H9 (cell line): ENCODE data around the gene IFRD2. TPM values are rescaled to one million over a fixed set of nuclear protein-coding genes. Genes with fewer than 3 reads are reported as not detected.

Experiments
- DNase-seq: peaks from one replicate; pipeline ENCODE4 v3.0.0-alpha.2; 2017
- H2AFZ ChIP-seq: one replicate; pipeline ENCODE4 v1.6.1; 2013; ENCODE audit warnings: mild to moderate bottlenecking, low read length, control low read depth, moderate library complexity
- H2AK5ac ChIP-seq: 2 replicates; pipeline ENCODE4 v1.6.1; 2013; ENCODE audit warnings: low read length, control low read depth, mixed read lengths; ENCODE audit not compliant: insufficient read length
- H2BK120ac ChIP-seq: one replicate; pipeline ENCODE4 v1.6.1; 2013; ENCODE audit warnings: low read depth, mild to moderate bottlenecking, low read length, control low read depth, inconsistent platforms; ENCODE audit not compliant: poor library complexity, severe bottlenecking
- H2BK12ac ChIP-seq: 2 replicates; pipeline ENCODE4 v1.6.1; 2013; ENCODE audit warnings: low read length, control low read depth, mixed read lengths, low read depth; ENCODE audit not compliant: insufficient read length
- H2BK15ac ChIP-seq: 2 replicates; pipeline ENCODE4 v1.6.1; 2013; ENCODE audit warnings: low read depth, low read length, control low read depth
- H2BK20ac ChIP-seq: one replicate; pipeline ENCODE4 v1.6.1; 2013; ENCODE audit warnings: low read depth, mild to moderate bottlenecking, low read length, control low read depth, inconsistent platforms; ENCODE audit not compliant: poor library complexity, severe bottlenecking
- H2BK5ac ChIP-seq: 2 replicates; pipeline ENCODE4 v1.6.1; 2013; ENCODE audit warnings: low read length, control low read depth, mixed read lengths; ENCODE audit not compliant: insufficient read length
- H3K14ac ChIP-seq: 2 replicates; pipeline ENCODE4 v1.6.1; 2013; ENCODE audit warnings: low read length, control low read depth; ENCODE audit not compliant: insufficient read depth
- H3K18ac ChIP-seq: 2 replicates; pipeline ENCODE4 v1.6.1; 2013; ENCODE audit warnings: low read depth, mild to moderate bottlenecking, mixed read lengths, low read length, control low read depth; ENCODE audit not compliant: insufficient read length
- H3K23ac ChIP-seq: 2 replicates; pipeline ENCODE4 v1.6.1; 2013; ENCODE audit warnings: low read length, control low read depth, mixed read lengths, low read depth; ENCODE audit not compliant: insufficient read length
- H3K23me2 ChIP-seq: 2 replicates; pipeline ENCODE4 v1.6.1; 2013; ENCODE audit warnings: low read depth, mild to moderate bottlenecking, mixed read lengths, low read length, control low read depth; ENCODE audit not compliant: insufficient read length, poor library complexity, severe bottlenecking
- H3K27ac ChIP-seq: 2 replicates; pipeline ENCODE4 v1.5.1; 2013; ENCODE audit warnings: low read length, control low read depth, mixed read lengths, low read depth; ENCODE audit not compliant: insufficient read length
- H3K27me3 ChIP-seq: 2 replicates; pipeline ENCODE4 v1.6.1; 2013; ENCODE audit warnings: low read length, control low read depth, inconsistent platforms; ENCODE audit not compliant: insufficient read depth
- H3K4ac ChIP-seq: 2 replicates; pipeline ENCODE4 v1.6.1; 2013; ENCODE audit warnings: low read depth, mild to moderate bottlenecking, control low read depth, inconsistent platforms, low read length, moderate library complexity
- H3K4me1 ChIP-seq: 2 replicates; pipeline ENCODE4 v1.6.1; 2013; ENCODE audit warnings: low read length, control low read depth, inconsistent platforms; ENCODE audit not compliant: insufficient read depth
- H3K4me2 ChIP-seq: 2 replicates; pipeline ENCODE4 v1.6.1; 2013; ENCODE audit warnings: low read length, control low read depth, mixed read lengths; ENCODE audit not compliant: insufficient read length, insufficient read depth
- H3K56ac ChIP-seq: 2 replicates; pipeline ENCODE4 v1.6.1; 2013; ENCODE audit warnings: low read depth, mild to moderate bottlenecking, mixed read lengths, low read length, control low read depth; ENCODE audit not compliant: insufficient read length
- H3K79me1 ChIP-seq: 2 replicates; pipeline ENCODE4 v1.6.1; 2013; ENCODE audit warnings: low read depth, mild to moderate bottlenecking, moderate library complexity, low read length, control low read depth, inconsistent platforms; ENCODE audit not compliant: insufficient read depth, poor library complexity, severe bottlenecking
- H3K79me2 ChIP-seq: 2 replicates; pipeline ENCODE4 v1.6.1; 2013; ENCODE audit warnings: low read length, control low read depth, inconsistent platforms; ENCODE audit not compliant: insufficient read depth
- H3K9ac ChIP-seq: 2 replicates; pipeline ENCODE4 v1.6.1; 2013; ENCODE audit warnings: low read length, control low read depth, mixed read lengths; ENCODE audit not compliant: insufficient read length; ENCODE audit errors: extremely low read depth
- H3K9me3 ChIP-seq: one replicate; pipeline ENCODE4 v1.6.1; 2013; ENCODE audit warnings: low read depth, low read length, inconsistent platforms; ENCODE audit not compliant: control insufficient read depth
- H3T11ph ChIP-seq: one replicate; pipeline ENCODE4 v1.6.1; 2013; ENCODE audit warnings: mild to moderate bottlenecking, low read length, control low read depth, inconsistent platforms
- H4K20me1 ChIP-seq: one replicate; pipeline ENCODE4 v1.6.1; 2013; ENCODE audit not compliant: control insufficient read depth, insufficient read length, insufficient read depth
- H4K5ac ChIP-seq: 2 replicates; pipeline ENCODE4 v1.6.1; 2013; ENCODE audit warnings: low read depth, mild to moderate bottlenecking, mixed read lengths, low read length, control low read depth; ENCODE audit not compliant: insufficient read length
- H4K8ac ChIP-seq: replicated peaks from 2 replicates; pipeline ENCODE4 v1.6.1; 2013; ENCODE audit warnings: low read length, control low read depth, mixed read lengths, low read depth; ENCODE audit not compliant: insufficient read length
- H4K91ac ChIP-seq: 2 replicates; pipeline ENCODE4 v1.6.1; 2013; ENCODE audit warnings: low read depth, mild to moderate bottlenecking, moderate library complexity, mixed read lengths, low read length, control low read depth; ENCODE audit not compliant: insufficient read length
- H3K27ac Mint-ChIP-seq, 3 experiments: 2 replicates in 2 of 3; 3 replicates in 1 of 3; pipeline ENCODE4 v1.8.0; 2020 to 2021; ENCODE audit warnings: mixed read lengths in 3 of 3, mild to moderate bottlenecking in 1 of 3, moderate library complexity in 1 of 3
- H3K27me3 Mint-ChIP-seq: 2 replicates; pipeline ENCODE4 v1.8.0; 2021; ENCODE audit warnings: low read depth, mild to moderate bottlenecking, moderate library complexity, mixed read lengths
- H3K36me3 Mint-ChIP-seq, 3 experiments: 2 replicates in 2 of 3; 3 replicates in 1 of 3; pipeline ENCODE4 v1.8.0; 2020 to 2021; ENCODE audit warnings: low read depth in 3 of 3, mixed read lengths in 3 of 3; ENCODE audit not compliant: insufficient read depth in 1 of 3
- H3K4me1 Mint-ChIP-seq, 2 experiments: 2 replicates each; pipeline ENCODE4 v1.8.0; 2020; ENCODE audit warnings: mixed read lengths in 2 of 2
- H3K4me3 Mint-ChIP-seq, 2 experiments: 2 replicates in 1 of 2; 3 replicates in 1 of 2; pipeline ENCODE4 v1.8.0; 2020 to 2021; ENCODE audit warnings: mild to moderate bottlenecking in 2 of 2, mixed read lengths in 2 of 2, moderate library complexity in 1 of 2
- H3K9me3 Mint-ChIP-seq, 2 experiments: 2 replicates in 1 of 2; 3 replicates in 1 of 2; pipeline ENCODE4 v1.8.0; 2020; ENCODE audit warnings: mild to moderate bottlenecking in 2 of 2, mixed read lengths in 2 of 2, moderate library complexity in 1 of 2
- WGBS: extraction: QIAGEN DNeasy Blood & Tissue Kit; methylation state at CpG from one replicate; pipeline ENCODE4 v1.1.7; 2013; ENCODE audit warnings: missing lambda C conversion rate, low lambda C conversion rate, mixed read lengths; ENCODE audit not compliant: insufficient read length; ENCODE audit errors: extremely low coverage; 5-methylcytosine and 5-hydroxymethylcytosine counted together
- total RNA-seq: library from RNA; stranded (reverse); gene quantifications from 2 replicates; pipeline ENCODE4 v1.2.1, GENCODE V29; 2021
- TF ChIP-seq, protein P1 (sequence below): fragments of 200-600 bp; sonication (generic); conservative IDR thresholded peaks from 3 replicates; pipeline ENCODE4 v1.8.0; 2021; ENCODE audit warnings: antibody characterized with exemption, mild to moderate bottlenecking

Gene IFRD2
- total RNA-seq, 1 experiment from 2014 or later: 109 TPM

GRCh38 chr3:50336452-50337174 is 44.4 kb upstream of the IFRD2 start:
- peaks cover 29 to 44% of the 10 kb centered on the region in 2 experiments for H3K4me1 Mint-ChIP-seq
- no peaks in the 10 kb centered on the region for H3K9me3 ChIP-seq
- no peak overlapping the region for H2AK5ac ChIP-seq
- TF ChIP-seq, protein P1, sequence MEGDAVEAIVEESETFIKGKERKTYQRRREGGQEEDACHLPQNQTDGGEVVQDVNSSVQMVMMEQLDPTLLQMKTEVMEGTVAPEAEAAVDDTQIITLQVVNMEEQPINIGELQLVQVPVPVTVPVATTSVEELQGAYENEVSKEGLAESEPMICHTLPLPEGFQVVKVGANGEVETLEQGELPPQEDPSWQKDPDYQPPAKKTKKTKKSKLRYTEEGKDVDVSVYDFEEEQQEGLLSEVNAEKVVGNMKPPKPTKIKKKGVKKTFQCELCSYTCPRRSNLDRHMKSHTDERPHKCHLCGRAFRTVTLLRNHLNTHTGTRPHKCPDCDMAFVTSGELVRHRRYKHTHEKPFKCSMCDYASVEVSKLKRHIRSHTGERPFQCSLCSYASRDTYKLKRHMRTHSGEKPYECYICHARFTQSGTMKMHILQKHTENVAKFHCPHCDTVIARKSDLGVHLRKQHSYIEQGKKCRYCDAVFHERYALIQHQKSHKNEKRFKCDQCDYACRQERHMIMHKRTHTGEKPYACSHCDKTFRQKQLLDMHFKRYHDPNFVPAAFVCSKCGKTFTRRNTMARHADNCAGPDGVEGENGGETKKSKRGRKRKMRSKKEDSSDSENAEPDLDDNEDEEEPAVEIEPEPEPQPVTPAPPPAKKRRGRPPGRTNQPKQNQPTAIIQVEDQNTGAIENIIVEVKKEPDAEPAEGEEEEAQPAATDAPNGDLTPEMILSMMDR: no peak
- H3K4me1 ChIP-seq: no peaks in the 10 kb centered on the region; the same call in 1 of the 2 replicates
- no peak overlapping the region for H3K27ac ChIP-seq
- peaks cover 5% of the 10 kb centered on the region; the same call in 1 of the 2 replicates for H3K79me2 ChIP-seq
- H3K36me3 Mint-ChIP-seq: peaks cover 0 to 23% (median 22%) of the 10 kb centered on the region in 3 experiments
- no peaks in the 10 kb centered on the region for H3K79me1 ChIP-seq
- H3K23ac ChIP-seq: no peak overlapping the region
- H3K9ac ChIP-seq: peak overlapping the region; percentile 54
- no peak overlapping the region for H2AFZ ChIP-seq
- no peak overlapping the region for H4K5ac ChIP-seq
- DNase-seq: no peak
- H2BK20ac ChIP-seq: no peak overlapping the region
- H3K4ac ChIP-seq: no peak overlapping the region
- peak overlapping the region; percentile 87 to 92 for H3K4me3 Mint-ChIP-seq
- no peak overlapping the region for H2BK5ac ChIP-seq
- H3T11ph ChIP-seq: no peak overlapping the region
- no peak overlapping the region for H3K56ac ChIP-seq
- H4K91ac ChIP-seq: no peak overlapping the region
- H3K9me3 Mint-ChIP-seq: no peaks in the 10 kb centered on the region; a peak in 1 of 5 replicates
- H3K27ac Mint-ChIP-seq: peak overlapping the region; percentile 22 to 99 (median 97); a peak in 5 of 7 replicates
- H3K4me2 ChIP-seq: peak overlapping the region; percentile 69
- H3K27me3 ChIP-seq: peaks cover 13% of the 10 kb centered on the region; the same call in 1 of the 2 replicates
- no peak overlapping the region for H2BK15ac ChIP-seq
- no peak overlapping the region for H2BK12ac ChIP-seq
- H3K18ac ChIP-seq: peak overlapping the region; percentile 28
- H3K23me2 ChIP-seq: peaks cover 24% of the 10 kb centered on the region
- H3K27me3 Mint-ChIP-seq: peaks cover 36% of the 10 kb centered on the region
- H3K14ac ChIP-seq: peak overlapping the region; percentile 88
- H4K8ac ChIP-seq: no peak overlapping the region
- no peak overlapping the region for H2BK120ac ChIP-seq
- no CpG with 5 or more reads among the region's 31 CpGs for WGBS
- no peaks in the 10 kb centered on the region for H4K20me1 ChIP-seq
